Fibroblast of the conjunctiva (primary cell): ENCODE data around the gene PTPRM.

Experiments used
- DNase-seq: peaks from one replicate; pipeline ENCODE4 v3.0.0-alpha.2; 2010; ENCODE audit warnings: low read depth

PTPRM gene

DNA sequence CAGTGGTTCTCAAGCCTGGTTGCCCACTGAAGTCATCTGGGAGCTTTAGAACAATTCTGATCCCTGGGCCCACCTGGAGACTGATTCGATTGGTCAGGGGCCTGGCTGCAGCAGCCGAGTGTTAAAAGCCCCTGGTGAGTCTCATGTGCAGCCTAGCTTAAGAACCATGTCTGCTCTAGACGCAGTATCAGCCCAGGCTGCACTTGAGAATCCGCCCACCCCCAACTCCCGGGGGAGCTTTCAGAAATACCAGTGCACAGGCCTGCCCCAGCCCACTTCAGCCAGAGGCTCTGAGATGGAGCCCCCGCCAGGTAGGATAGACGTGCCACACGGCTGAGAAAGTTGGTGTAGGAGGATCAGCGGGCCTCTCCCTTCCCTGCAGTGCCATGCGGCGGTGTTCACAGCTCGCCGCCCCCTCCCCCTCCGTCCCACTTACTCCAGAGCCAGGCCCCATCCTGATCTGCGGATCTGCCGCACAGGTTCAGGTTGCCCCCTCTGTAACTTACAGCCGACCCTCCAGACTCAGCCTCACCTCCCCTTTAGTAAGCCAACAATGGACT lies 833.2 kb downstream of the PTPRM start:
- DNase-seq = no peak

DNA sequence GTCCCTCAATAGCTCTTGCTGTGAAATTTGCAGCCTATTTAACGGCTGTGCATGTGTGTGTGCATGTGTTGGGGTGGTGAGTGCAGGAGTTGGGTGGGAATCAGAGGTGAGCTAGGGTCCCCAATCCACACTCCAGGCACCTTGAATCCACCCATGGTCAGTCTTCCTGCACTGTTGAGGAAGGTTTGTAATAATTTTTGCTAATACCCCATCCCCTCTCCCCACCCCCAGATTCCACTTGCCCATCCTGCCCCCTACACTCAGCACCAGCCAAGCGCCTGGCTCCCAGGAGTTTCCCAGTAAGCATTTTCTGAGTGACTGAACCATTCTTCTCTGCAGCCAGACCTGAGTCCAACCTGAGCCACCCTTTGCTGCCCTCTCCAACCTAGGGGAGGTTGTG lies 833.7 kb downstream of the PTPRM start:
- DNase-seq = no peak

DNA sequence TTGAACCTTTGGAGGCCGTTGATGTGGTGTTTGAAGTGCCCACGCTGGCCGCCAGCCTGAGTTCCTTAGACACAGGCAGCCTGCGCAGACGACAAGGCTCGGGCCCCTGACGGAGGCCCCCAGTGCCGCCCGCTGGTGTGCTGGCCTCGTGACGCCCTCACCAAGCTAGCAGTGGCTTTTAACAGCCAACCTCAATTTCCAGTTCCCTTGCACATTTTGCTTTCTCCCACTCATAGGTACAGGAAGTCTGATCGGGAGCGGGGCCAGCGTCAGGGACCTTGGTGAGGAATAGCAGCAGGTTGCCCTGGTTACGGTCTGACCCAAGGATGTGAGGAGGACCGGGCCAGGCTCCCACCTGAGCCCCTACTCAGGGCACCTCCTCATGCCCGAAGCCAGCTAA lies 834.5 kb downstream of the PTPRM start:
- DNase-seq = no peak

DNA sequence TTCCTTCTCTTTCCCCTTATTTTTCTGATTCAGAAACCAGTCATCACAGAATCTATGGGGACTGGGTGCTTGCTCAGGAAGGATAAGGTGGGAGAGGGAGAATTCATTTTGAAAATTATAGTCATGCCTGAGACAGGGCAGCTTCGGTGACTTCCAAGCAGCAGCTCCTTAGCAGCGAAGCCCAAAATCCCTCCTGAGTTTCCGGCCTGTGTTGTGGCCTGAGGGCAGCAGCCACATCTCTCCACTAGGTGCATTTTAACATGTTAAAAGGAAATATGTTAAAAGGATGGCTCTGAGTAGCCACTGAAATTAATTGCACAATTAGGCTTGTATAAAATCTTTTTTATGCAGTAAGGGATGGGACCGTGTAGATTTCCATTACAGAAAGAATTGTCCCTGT lies 835.1 kb downstream of the PTPRM start:
- DNase-seq = no peak

DNA sequence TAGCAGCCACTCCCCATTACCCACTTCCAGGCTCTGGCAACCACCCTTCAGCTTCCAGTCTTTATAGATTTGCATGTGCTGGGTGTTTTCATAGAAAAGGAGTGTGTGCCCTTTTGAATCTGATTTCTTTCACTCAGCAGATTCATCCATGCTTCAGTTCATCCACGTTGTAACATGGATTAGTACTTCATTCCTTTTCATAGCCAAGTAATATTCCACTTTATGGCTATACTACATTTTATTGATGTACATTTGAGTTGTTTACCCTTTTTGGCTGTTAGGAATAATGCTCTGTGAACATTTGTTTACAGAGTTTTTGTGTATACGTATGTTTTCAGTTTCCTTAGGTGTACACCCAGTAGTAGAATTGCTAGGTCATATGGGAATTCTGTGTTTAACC lies 836.6 kb downstream of the PTPRM start:
- DNase-seq = no peak

DNA sequence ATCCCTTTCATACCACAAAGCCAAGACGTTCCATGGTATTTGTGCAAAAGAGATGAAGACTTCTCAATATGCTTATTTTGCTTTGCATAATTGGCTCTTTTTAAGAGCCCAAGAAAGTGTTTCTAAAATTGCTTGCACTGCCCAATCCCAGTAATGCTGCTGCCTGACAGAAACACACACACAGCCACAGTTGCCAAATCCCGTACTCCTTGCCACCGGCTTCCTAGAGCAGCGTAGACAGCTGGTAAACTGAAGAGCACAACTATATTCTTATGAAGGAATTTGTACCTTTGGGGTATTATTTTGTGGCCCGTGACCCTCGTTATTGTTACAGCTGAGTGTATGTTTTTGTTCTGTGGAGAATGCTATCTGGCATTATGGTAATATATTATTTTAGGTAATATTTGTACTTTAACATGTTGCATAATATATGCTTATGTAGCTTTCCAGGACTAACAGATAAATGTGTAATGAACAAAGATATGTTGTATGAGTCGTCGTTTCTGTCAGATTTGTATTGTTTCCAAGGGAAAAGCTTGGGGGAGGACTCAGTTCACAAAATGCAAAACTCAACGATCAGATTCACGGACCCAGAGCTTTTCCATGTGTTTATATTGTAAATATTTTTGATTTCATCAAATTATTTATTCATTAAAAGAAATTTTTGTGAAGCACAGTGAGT lies 839.2 kb downstream of the PTPRM start:
- DNase-seq = no peak

DNA sequence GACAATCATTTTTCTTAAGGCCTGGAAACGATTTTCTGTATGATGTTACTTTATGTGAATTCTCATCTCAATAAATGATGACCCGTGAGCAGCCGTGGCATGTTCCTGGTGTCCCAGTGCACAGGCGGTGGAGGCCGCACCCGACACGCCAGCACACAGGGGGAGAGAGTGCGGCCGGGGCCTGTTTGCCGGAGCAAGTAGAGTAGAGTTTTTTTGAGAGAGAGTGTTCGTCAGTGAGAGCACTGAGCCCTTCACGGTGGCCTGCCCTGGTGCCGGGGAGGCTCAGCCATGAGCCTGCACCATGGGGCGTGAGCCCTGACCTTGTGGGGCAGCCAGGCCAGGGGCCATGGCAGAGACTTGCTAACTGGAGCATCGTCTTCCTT lies 839.7 kb downstream of the PTPRM start:
- no peak for DNase-seq

DNA sequence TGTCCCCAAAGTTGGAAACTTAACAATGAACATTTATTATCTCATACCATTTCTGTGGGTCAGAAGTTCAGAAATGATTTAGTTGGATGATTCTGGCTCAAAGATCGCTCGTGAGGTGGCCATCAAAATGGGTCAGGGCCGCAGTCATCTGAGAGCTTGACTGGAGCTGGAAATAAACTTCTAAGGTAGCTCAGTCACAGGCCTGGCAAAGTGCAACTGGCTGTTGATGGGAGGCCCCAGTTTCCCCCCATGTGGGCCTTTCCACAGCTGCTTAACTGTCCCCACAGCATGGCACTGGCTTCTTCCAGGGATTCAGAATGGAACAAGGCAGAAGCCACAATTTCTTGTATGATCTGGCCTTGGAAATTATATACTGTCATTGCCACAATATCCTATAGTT lies 842.0 kb downstream of the PTPRM start:
- no peak for DNase-seq

DNA sequence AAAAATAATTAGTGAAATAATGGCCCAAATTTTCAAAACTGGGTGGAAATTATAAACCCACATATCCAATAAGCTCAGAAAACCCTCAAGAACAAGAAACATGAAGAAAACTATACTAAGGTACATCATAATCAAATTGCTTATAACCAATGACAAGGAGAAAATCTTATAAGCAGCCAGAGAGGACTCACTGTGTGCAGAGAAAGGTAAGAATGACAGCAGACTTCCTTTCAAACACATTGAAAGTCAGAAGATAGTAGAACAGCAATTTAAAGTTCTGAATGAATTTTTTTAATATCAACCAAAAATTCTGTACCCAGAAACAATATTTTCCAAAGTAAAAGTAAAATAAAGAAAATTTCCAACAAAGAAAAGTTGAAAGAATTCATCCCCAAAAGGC lies 844.4 kb downstream of the PTPRM start:
- DNase-seq = no peak

DNA sequence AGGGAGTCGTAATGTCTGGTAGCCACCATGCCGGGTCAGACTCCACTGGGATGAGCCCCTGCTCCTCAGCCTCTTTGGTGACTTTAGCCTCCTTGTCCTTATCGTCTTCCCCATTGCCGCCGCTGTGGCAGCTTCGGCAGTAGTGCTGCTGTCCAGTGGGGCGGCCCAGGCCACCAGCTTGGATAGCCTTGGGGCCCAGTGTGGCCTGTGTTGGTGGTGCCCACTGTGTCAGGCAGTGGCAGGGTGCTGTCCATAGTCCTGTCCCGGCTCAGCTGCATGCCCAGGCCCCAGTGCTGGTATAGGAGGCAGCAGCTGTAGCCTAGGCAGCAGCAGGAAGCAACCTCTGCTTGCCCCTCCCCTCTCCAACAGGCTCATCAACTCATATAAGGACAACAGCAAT lies 845.0 kb downstream of the PTPRM start:
- DNase-seq = no peak

DNA sequence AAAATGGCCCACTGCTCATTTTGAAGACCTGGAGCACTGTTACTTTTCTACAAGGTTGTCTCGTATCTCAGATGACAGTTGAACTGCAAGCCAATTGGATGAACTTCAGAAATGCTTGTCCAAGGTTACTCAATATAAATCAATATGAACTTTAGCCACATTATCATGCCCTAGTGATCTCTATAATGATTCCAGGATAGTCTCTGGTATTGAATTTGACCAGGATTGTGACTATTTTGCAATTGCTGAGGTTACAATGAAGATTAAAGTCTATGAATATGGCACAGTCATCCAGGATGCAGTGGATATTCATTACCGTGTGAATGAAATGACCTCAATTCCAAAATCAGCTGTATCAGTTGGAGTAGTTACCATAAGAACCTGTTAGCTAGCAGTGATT lies 846.1 kb downstream of the PTPRM start:
- no peak for DNase-seq

DNA sequence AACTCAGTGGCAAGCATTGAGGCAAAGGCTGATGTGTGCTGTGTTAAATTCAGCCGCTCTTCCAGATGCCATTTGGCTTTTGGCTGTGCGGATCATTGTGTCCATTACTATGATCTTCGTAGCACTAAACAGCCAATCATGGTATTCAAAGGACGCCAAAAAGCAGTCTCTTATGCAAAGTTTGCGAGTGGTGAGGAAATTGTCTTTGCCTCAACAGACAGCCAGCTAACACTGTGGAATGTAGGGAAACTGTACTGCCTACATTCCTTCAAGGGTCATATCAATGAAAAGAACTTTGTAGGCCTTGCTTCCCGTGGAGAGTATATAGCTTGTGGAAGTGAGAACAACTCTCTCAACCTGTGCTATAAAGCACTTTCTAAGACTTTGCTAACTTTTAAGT lies 846.6 kb downstream of the PTPRM start:
- no peak for DNase-seq

DNA sequence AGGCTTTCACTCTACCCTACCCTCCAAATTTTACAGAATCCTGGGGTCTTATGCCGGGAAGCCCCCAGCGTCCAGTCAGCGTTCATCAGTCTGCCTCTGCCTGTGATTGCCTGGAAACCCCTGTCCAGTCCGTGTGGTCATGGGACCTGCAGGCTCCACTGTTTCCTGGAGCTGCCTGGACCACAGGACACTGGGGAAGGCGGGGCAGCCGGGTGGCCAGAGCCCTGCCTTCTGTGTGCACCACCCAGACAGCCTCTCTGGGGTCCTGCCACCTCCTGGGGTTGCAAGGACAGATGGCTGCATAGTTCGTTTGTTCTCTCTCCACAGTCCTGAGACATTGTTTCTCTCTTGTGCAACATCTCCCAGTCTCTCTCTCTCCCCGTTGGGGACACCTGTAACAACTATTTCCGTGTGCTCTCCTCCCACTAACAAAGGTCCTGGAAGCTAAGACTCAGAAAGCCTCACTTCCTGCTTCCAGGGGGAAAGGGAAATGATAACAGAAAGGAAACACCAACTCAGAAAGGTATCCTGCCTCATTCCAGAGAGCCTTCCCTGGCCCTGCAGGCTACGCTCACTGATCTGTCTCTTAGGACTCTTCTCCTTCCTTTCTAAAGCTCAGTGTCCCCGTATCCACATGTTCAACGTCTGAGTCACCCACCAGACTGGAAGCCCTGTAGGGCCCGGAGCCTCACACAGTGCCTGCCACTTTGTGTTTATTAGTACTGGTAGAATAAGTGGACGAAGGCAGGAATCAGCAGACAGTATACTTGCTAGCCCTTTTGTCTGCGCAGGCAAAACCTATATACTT lies 849.3 kb downstream of the PTPRM start:
- DNase-seq = no peak

DNA sequence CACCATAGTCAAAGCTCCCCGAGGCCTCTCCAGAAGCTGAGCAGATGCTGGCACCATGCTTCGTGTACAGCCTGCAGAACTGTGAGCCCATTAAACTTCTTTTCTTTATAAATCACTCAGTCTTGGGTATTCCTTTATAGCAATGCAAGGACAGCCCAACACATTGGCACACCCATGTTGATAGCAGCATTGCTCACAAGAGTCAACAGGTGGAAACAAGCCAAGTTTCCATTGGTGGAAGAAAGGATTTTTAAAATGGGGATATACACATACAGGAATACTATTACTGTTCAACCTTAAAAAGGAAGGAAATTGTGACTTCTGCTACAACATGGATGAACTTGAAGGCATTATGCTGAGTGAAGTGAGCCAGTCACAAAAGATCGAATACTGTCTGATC lies 855.3 kb downstream of the PTPRM start:
- DNase-seq = no peak

DNA sequence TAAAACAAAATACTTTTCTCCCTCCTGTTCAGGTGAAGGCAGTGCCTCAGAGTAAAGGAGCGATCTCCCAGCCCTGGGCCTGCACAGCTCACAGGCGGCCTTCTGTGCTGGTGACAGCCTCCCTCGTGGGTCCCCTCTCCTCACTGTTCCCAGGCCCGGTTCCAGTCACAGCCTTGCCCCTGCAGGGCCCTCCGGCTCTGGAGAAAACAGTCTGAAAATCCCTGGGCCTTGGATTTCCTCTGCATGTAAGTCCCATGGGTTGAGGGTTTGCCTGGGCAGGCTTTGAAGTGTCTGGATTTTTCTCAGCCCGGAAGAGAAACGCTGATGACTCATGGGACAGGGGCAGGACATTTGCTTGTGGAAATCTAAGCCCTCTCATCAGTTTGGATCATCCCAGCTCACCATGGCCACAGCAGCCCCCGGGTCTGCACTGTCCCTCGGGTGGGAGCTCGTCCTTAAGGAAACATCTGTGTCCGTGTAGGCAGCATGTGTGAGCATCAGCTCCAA lies 856.0 kb downstream of the PTPRM start:
- peak; percentile 5 for DNase-seq

DNA sequence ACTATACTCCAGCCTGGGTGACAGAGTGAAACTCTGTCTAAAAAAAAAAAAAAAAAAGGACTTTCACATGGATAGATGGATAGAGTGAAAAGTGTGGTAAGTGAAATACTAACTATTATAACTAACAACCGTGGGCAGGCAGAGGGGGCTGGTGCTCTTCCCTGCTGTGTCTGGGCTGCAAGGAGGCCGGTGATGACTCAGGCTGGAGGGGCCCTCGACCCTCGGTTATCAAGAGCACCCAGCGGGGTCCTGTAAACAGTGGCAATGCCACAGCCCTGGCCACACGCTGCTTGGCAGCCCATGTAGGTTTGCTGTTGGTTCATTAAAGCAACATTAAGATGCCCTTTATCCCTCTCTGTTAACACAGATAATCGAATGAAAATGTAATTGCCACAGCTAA lies 857.4 kb downstream of the PTPRM start:
- DNase-seq = no peak

DNA sequence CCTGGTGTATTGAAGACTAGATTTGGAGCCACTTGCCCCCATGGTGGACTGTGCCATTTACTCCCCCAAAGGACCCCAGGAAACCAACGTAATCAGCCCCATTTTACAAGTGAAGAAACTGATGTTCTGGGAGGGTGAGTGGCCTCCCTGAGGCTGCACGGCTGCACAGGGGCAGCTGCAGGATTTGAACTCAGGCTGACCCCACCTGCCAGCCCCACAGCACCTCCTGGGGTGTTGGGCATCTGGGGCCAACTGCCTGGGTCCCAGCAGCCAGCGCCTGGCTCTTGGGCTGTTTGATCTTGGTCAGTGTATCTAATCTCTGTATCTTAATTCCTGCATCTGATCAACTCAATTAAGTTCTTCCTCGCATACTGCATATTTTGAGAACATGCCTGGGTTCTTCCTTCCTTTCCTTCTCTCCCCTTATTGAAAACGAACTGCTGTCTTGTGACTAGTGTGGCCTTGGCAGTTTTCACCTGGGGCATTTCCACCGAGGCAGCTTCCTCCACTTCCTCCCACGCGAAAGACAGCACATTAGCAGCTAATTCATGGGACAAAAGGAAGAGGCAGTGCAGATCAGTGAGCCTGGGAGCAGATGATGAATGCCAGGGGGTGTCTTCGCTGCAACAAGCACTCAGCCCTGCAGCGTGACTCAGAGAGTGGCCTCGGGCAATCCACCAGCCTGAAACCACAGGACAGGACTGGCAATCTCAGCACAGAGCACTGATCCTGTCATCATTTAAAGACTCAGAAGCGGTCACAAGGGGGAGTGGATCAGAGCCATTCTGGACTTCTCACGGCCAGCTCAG lies 858.0 kb downstream of the PTPRM start:
- DNase-seq = no peak

DNA sequence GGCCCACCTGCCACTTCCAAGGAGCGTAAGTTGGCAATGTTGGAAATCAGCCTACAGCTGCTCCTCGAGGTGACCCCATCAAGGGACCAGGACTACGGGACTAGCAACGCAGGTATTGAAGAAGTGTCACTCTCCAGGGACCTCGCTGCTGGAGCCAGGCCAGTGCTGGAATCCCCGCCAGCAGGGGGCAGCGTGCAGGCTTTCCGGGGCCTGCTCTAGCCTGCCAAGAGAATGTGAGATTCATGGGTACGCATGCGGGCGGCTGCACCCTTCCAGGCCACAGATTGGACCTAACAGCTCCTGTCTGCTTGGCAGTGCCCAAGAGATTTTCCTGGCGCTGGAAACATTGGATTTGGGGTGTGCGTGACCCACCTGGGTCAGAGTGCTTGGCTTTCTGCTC lies 859.3 kb downstream of the PTPRM start:
- no peak for DNase-seq

DNA sequence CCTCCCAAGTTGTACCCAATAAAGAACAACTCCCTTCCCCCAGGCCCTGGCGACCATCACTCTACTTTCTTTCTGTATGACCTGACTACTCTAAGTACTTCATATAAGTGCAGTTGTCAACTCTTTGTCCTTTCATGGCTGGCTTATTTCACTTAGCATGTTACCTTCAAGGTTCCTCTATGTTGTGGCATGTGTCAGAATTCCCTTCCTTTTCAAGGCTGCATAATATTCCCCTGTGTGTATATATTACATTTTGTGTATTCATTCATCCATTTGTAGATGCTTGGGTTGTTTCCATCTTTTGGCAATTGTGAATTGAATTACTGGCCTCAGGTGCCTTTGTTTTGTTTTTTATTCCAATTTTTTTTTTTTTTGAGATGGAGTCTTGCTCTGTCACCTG lies 860.2 kb downstream of the PTPRM start:
- no peak for DNase-seq

DNA sequence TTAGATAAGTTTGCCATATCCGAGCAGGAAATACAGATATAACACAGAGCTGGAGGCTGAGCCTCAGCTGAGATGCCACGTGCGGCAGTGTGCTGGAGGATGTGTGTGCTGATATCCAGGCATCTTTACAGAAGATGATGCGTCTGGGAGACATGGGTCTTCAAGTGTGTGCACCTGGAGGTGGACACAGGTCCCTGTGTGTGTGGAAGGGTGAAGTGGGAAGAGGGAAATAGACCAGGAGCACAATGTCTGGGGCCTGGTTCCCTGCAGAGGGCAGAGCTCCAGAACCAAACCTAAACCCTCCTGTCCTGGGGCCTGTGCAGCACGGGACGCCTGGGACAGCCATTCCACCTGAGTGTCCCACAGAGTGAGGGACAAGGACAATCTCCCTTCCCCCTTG lies 861.8 kb downstream of the PTPRM start:
- no peak for DNase-seq

DNA sequence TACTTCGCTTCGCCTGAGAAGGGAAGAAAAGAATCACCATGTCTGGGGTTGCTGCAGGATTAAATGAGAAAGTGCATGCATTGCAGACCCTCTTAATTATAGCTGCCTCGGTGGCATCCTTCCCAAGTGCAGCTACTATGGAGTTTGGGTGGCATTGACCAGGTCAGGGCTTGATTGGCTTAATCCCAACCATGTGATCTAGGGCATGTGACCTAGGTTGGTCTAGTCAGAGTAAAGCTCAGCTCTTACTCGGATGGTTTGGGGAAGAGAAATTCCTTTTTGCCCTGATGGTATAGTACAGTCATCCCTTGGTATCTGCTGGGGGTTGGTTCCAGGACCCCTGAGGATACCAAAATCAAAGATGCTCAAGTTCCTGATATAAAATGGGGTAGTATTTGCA lies 863.9 kb downstream of the PTPRM start:
- no peak for DNase-seq

DNA sequence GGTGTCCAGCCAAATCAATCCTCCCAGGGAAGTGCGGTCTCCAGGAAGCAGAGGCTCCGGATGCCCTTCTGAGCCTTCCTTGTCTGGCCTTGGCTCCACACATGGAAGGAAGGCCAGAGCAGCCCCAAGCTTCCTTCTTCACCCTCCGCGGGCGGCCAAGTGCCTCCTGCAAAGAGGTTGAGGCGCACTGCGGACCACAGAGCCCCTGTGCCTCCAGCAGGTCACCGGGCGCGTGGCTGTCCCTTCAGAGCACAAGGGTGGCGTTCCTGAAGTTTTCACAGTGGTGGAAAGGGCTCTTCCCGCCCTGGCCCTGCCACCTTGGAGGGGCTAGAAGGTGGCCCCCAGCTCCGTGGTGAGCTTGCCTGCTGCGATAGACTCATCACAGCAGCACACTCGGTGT lies 866.2 kb downstream of the PTPRM start:
- no peak for DNase-seq

DNA sequence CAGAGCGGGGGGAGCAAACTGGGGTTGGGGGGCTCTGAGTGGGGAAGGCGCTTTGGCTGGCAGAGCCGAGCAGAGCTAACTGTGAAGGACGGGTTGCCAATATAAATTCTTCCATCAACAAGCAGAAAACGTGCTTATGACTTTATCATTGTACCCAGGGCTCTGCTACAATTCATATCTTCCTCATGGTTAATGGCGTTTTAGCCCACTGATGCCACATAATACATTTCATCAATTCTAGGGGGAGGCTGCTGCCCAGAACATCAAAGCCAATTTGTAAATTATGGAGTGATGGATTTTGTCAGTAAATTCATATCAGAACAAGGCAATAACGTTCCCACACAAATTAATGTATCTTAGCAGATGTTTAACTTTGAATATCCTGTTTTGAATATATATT lies 866.7 kb downstream of the PTPRM start:
- no peak for DNase-seq
